NK-92 (cell line): ENCODE data around the gene NEO1.

Experiments used
- DNase-seq: peaks from one replicate; lab custom pipeline; 2025; ENCODE audit not compliant: unreplicated experiment; lab: John Stamatoyannopoulos, UW

The NEO1 gene

DNA sequence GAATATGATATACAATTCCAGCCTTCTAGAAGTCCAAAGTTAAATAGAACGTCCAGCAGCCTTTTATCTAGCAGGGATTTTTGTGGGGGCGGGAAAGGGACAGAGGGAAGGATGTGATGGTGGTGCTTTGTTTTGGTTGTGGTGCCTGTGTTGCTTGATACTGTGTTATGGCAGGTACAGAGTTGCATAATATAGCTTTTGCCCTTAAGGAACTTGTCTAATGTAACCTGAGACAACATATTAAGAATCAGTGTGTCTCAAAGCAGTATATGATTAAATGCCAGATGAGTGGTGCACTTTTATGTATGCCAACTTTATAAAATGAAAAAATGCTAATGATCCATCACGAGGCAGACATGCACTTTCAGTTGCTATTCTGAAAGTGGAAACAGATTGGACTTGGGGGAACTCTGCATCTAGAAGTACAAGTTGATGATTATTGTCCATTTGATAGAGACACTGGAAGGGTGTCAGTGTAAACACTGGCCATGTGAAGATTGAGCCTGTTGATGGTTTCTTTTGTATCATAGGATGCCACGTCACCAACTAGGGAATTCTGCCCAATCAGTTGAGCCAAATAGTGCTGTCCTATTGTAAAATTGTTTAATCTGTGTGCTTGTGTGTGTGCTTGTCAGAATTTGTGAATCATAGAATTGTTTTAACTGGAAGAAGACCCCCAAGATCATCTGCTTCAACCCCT, 23.0 kb downstream of the NEO1 start:
- no peak for DNase-seq

DNA sequence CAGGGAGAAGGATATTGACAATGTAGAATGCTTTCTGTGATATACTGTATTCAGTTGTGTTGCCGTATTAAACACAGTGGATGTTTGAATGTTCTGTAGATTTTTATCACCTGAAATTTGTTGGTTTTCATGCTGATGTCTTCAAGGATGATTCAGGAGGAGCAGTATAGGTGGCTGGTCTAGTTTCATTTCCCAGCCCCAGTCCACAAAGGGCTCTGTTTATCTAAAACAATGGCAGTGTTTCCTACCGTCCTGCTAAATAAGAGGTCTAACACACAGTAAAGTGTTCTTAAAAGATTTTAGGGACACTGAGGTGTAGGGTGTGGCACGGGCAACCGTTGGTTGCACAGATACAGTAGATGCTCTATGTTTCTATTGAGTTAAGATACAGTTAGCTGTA, 26.0 kb downstream of the NEO1 start:
- no peak for DNase-seq

GRCh38 chr15:73078722-73079121, 26.5 kb downstream of the NEO1 start:
- no peak for DNase-seq

DNA sequence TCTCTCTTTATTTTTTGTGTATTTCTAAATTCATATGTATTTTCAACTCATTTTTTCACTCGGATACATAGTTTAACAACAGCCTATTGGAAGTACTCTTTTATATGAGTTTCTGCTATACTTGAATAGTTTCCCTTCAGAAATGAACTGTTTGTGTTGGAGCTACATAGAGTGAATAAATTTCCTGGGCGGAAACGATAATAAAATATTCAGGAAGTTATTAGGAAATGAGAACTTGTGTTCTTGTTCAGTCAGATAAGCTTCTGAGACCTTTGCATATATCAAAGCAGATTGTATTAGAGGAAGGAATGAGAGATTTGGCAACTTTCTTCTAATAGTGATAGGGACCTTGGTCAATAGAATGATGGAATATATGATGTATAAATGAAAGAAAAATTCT, 27.3 kb downstream of the NEO1 start:
- DNase-seq: no peak

DNA sequence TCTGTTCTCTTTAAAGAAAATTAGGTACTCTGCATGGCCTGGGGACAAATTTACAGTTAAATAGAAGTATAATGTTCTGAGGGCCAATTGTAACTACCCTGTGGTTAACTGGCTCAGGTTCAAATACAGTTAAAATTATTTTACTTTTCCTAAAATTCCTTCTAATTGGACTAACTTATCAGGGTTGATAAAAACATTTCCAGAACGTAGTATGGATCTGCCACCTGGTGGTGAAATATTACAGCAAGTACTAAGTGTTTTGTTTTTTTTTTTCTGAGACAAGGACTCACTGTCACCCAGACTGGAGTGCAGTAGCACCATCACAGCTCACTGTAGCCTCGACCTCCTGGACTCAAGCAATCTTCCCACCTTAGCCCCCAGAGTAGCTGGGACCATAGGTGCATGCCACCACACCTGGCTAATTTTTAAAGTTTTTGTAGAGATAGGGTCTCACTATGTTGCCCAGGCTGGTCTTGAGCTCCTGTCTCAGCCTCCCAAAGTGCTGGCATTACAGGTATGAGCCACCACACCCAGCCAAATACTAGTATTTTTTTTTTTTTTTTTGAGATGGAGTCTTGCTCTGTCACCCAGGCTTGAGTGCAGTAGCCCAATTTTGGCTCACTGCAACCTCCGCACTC, 29.2 kb downstream of the NEO1 start:
- no peak for DNase-seq

- DNase-seq: no peak
Observed at GRCh38 chr15:73082812-73083211, 30.5 kb downstream of the NEO1 start.

DNA sequence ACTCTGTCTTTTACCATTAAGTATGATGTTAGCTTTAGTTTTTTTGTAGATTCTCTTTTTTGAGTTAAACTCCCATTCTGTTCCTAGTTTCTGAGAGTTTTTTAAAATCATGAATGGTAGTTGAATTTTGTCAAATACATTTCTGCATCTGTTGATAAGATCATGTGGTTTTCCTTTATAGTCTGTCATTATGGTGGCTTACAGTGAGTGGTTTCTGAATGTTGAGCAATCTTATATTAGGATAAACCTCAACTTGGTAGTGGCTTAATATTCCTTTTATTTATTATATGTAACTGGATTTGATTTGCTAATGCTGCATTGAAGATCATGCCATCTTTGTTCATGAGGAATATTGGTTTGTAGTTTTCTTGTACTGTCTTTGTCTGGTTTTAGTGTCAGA, 34.8 kb downstream of the NEO1 start:
- DNase-seq: no peak

DNA sequence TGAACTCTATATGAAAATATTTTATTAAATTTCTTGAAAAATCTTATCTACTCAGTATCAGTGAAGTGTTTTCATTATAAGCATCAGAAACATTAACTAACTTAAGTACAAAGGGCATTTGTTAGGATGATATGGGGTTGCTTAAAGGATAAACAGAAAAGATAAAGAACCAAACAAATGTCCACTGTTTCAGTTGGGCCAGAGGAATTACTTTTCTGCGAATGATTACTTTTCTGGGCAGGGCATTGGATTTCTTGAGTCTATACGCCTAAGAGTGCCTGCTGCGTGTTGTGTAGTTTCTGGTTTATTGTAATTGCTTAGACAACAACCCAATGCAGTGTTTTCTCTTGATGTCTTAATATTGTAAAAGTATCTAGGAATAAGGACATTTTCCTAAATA, 52.8 kb downstream of the NEO1 start:
- DNase-seq: no peak

DNA sequence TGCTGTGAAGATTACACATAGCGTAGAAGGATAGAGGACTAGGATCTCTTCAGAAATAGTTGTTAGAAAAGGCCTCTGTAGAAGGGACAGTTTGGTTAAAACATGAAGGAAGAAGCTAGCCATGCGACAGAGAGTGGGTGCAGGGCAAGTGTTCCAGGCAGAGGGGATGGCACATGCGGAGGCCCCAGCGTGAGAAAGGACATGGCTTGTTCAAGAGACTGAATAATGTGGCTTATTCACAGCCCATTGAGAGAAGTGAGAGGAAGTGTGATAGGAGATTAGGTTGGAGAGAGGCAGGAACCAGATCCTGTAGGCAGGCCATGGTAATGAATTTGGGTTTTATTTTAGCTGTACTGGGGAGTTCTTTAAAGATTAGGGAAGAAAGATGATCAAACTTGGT, 56.4 kb downstream of the NEO1 start:
- DNase-seq: no peak

DNA sequence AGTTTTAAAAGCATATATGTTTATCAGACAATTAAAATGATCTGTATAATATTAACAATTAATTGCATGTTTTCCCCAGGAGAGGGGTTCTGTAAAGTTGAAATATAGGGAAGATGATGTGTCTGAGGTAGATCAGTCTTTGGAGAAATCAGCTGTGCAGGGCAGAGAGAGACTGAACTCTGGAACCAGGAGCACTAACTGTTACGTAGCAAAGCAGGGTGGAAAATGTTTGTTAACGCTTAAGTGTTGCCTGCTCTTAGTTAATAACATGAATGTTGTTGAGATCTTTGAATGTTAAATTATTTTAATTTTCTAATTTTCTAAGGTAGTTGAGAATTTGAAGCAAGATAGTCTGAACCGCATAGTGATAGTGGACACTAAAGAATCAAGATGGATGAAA, 57.5 kb downstream of the NEO1 start:
- no peak for DNase-seq

DNA sequence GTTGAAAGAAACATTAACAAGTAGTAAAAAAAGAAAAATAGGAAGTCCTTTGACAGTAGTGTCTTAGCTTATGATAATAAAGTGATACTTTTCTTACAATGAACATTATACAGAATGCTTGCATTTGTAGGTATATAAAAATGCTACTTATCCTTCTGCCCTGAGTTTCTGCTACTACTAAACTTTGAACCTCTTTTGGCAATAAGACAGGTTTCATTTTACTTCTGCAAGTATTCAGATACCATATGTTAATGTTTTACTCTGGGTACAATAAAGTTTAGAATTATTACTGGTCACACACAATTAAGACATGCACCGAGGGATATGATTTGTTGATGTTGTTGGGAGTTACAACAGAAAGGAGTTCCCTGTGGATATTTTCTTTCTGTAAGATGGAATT, 57.9 kb downstream of the NEO1 start:
- no peak for DNase-seq

DNA sequence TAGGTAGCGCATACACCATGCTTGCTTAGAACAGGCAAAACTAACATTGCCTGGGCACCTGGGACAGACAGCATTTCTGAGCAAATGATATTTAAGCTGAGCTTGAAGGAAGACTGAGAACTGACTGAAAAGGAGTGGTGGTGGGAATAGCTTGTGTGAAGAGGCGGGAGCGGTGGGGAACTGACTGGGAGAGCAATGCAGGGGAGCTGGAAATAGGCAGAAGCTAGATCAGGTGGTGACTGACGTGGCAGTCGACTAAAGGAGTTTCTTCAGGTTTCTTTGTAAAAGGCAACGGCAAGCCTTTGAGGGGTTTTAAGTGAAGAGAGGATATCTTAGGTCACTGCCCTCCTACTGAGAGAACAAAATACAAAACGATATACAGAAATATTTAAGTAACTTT, 61.8 kb downstream of the NEO1 start:
- DNase-seq: no peak

DNA sequence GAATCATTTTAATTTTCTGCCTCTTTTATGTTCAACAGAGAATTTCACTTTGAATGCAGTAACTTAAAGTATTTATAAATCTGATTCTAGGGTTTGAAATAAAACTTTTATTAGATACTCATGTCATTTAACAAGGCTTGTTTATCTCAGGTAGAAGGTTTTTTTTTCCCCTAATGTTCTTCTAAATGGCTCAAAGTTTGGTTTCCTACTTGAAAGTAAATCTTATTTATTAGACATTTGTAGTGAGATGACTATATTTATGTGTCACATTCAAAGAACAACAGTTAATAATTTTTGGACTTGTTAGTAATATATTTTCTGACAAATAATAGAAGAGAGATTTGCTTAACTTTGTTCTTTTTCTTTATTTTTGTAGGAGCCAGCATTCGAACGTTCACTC, 63.9 kb downstream of the NEO1 start:
- DNase-seq: no peak

DNA sequence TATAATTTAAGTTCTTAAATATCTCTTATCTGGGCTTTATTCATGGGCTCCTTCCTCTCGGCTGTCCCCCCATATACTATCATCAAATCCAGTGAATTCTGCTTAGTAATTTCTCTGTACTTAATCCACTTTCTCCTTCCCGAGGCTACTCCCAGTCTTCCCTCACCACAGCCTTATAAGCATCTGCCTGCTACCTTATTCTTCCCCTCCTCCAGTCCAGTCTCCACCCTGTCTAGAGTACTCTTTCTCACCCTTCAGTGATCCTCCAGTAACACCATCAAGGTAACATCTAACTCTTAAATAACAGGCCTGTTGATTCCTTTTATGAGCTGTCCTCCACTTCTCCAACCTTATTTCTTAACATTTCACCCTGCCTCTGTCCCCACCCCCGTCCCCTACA, 65.8 kb downstream of the NEO1 start:
- DNase-seq: no peak

- no peak for DNase-seq
Observed at GRCh38 chr15:73119478-73119877, 67.2 kb downstream of the NEO1 start.

GRCh38 chr15:73120269-73120668, 68.0 kb downstream of the NEO1 start:
- DNase-seq: no peak

- no peak for DNase-seq
Observed at GRCh38 chr15:73125219-73125618, 73.0 kb downstream of the NEO1 start.

- no peak for DNase-seq
Observed at GRCh38 chr15:73127302-73127936, 75.2 kb downstream of the NEO1 start.

DNA sequence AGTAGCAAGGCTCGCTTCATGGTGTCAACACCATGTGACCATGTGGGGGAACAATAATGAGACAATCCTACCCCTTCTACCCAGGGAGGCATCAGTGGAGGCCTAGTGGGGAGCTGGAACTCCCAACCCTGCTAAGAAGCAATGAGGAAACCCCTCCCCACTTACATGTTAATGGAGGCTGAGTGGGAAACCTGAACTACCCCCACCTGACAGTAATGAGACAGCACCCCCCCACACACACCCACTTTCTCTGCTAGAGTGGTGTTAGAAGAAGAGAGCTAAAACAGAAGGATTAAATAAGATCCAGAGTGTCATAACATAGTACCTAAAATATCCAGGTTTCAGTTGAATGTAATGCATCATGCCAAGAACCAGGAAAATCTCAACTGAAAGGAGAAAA, 78.6 kb downstream of the NEO1 start:
- DNase-seq: no peak

- no peak for DNase-seq
Observed at GRCh38 chr15:73134196-73134595, 81.9 kb downstream of the NEO1 start.

- no peak for DNase-seq
Observed at GRCh38 chr15:73139041-73139743, 86.9 kb downstream of the NEO1 start.
